Activated CD4-positive, alpha-beta T cell treated with anti-CD3 and anti-CD28 coated beads, Interleukin-2, Interleukin-4, amounts not matched to agents 100 ng/mL and 50 ng/mL, durations not matched to agents 16 hours and 8 hours (primary cell): ENCODE measurements around the gene RNMT.
A peak's percentile ranks its signal among the peaks of the same experiment; 100 is the strongest.

Source experiments
- DNase-seq: peaks from one replicate; pipeline ENCODE4 v3.0.0-alpha.2; 2020; ENCODE audit warnings: low spot score

Gene RNMT

GRCh38 chr18:13811993-13812392, 85.5 kb downstream of the RNMT start:
- no peak for DNase-seq

DNA sequence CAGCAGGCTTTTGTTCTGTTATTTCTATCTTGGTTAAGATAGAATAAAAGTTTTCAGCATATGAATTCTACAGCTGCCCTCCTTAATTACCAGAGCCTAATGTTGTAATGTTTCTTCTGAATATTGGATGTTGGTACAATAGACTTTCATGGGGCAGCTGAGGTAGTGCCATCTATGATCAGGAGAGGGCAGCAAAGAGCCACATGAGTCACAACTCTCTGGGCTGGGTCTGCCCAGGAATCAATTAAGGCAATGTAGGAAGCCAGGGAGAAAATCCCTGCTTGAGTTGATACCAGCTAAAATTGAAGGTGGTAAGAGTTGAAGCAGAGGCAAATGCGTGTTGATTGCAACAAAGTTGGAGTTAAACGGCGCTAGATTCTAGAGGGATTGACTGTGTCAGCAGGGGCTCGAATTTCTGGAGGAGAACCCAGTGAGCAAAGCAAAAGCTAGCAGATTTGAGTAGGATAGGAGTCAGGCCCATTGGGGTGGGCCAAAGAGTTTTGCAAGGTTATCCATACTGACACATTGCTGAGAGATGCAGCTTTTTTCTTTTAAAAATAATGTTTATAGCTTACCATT, 86.9 kb downstream of the RNMT start:
- DNase-seq = peak; percentile 63
